Hippocampal formation (tissue), 2 donors: ENCODE results near the gene DISP2.

Experiments used
- DNase-seq, 2 donors: peaks; one replicate each; lab custom pipeline; 2025; lab: John Stamatoyannopoulos, UW

DISP2 gene

DNA sequence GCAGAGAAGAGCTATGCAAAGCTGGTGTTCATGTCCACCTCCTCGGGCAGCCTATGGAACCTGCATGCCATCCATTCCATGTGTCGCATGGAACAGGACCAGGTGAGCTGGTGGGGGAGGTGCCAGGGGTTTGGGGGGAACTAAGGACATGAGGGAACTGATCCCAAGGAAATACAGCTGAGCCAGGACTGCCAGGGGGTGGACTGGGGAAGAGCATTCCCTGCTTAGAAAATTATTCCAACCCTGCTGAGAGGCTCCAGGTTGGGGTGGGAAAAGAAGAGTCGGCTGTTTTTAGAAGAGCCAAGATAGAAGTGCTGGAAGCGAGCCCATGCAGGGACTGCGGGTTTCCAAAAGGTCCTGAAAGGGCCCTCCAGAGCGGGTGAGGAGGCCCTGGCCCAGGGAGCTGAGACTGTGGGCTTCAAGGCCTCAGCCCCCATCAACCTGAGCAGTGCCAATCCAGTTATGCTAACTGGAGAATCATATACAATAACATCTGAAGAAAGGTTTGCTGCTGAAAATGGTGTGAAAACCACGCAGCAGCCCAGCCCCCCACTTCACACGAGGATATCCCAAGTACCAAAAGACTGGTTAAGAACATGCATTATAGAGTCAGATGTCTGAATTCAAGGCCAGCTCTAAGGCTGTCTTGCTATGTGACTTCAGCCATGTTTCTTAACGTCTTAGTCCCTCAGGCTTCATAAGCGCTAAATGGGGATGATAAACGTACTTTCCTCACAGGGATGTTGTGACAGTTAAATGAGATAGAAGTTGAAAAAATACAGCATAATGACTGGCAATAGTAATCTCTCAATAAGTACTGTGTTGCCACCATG lies 7.8 kb downstream of the DISP2 start:
- DNase-seq: no peak

DNA sequence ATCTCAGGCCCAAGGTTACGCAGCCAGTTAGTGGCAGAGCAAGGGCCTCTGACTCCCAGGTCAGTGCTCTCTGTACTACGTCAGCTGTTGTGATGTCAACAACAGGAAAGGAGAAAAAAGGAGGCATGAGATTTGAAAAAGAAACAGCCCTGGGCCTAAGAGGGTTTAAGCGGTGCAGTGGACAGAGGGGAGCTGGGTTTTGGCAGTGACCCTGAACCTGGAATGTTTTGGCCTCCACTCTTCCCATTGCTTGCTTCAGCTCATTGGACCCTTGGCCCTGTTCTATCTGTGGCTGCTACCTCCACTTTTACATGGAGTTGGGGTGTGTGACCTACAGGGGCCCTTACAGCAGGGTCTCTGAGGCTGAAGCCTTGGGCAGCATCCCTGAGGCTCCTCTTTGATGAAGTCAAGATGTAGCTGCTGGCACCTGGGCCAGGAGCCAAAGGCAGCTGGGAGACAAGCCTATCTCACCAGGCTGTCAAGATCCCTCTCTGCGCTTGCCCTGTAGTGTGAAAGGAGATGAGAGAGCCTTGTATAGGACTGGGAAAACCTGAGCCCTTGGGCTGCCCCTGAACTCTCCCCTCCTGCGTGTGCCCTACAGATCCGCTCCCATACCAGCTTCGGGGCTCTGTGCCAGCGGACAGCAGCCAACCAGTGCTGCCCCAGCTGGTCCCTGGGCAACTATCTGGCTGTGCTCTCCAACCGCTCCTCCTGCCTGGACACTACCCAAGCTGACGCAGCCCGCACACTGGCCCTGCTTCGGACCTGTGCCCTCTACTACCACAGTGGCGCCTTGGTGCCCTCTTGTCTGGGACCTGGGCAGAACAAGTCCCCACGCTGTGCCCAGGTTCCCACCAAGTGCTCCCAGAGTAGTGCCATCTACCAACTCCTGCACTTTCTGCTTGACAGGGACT lies 8.7 kb downstream of the DISP2 start:
- peak; percentile 54 to 77 for DNase-seq

DNA sequence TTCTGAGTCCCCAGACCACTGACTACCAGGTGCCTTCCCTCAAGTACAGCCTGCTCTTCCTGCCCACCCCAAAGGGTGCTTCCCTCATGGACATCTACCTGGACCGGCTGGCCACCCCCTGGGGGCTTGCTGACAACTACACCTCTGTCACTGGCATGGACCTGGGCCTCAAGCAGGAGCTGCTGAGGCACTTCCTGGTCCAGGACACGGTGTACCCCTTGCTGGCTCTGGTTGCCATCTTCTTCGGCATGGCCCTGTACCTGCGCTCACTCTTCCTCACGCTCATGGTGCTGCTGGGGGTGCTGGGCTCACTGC lies 9.3 kb downstream of the DISP2 start:
- no peak for DNase-seq

DNA sequence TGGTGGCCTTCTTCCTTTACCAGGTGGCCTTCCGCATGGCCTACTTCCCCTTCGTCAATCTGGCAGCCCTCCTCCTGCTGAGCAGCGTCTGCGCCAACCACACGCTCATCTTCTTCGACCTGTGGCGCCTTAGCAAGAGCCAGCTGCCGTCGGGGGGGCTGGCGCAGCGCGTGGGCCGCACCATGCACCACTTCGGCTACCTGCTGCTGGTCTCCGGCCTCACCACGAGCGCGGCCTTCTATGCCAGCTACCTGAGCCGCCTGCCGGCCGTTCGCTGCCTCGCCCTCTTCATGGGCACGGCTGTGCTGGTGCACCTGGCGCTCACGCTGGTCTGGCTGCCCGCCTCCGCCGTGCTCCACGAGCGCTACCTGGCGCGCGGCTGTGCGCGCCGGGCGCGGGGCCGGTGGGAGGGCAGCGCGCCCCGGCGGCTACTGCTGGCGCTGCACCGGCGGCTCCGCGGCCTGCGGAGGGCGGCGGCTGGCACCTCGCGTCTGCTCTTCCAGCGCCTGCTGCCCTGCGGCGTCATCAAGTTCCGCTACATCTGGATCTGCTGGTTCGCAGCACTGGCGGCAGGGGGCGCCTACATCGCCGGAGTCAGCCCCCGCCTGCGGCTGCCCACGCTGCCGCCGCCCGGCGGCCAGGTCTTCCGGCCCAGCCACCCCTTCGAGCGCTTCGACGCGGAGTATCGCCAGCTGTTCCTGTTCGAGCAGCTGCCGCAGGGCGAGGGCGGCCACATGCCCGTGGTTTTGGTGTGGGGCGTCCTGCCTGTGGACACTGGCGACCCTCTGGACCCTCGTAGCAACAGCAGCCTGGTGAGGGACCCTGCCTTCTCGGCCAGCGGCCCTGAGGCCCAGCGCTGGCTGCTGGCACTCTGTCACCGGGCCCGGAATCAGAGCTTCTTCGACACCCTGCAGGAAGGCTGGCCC lies 9.9 kb downstream of the DISP2 start:
- DNase-seq: peak; percentile 62

DNA sequence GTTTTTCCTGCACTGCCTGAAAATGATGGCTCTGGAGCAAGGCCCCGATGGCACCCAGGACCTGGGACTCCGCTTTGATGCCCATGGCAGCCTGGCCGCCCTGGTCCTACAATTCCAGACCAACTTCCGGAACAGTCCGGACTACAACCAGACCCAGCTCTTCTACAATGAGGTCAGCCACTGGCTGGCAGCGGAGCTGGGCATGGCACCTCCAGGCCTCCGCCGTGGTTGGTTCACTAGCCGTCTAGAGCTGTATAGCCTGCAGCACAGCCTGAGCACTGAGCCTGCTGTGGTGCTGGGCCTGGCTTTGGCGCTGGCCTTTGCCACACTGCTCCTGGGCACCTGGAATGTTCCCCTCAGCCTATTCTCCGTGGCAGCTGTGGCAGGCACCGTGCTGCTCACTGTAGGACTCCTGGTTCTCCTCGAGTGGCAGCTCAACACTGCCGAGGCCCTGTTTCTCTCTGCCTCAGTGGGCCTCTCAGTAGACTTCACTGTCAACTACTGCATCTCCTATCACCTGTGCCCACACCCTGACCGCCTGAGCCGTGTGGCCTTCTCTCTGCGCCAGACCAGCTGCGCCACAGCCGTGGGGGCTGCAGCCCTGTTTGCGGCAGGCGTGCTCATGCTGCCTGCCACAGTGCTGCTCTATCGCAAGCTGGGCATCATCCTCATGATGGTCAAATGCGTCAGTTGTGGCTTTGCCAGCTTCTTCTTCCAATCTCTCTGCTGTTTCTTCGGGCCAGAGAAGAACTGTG lies 10.9 kb downstream of the DISP2 start:
- DNase-seq: no peak

DNA sequence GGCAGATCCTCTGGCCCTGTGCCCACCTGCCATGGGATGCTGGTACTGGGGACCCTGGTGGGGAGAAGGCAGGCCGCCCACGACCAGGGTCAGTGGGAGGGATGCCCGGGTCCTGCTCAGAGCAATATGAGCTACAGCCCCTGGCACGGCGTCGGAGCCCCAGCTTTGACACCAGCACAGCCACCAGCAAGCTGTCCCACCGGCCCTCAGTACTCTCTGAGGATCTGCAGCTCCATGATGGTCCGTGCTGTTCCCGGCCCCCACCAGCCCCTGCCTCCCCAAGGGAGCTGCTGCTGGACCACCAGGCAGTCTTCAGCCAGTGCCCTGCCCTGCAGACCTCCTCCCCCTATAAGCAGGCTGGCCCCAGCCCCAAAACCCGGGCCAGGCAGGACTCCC lies 11.5 kb downstream of the DISP2 start:
- no peak for DNase-seq

DNA sequence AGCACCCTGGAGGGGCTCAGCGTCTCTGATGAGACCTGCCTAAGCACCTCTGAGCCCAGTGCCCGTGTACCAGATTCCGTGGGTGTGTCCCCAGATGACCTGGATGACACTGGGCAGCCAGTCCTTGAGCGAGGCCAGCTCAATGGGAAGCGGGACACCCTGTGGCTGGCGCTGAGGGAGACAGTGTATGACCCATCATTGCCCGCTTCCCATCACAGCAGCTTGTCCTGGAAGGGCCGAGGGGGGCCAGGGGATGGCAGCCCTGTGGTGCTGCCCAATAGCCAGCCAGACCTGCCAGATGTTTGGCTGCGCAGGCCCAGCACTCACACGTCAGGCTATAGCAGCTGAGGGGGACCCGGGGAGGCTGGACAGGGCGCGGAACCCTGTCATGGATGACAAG lies 12.0 kb downstream of the DISP2 start:
- no peak for DNase-seq

DNA sequence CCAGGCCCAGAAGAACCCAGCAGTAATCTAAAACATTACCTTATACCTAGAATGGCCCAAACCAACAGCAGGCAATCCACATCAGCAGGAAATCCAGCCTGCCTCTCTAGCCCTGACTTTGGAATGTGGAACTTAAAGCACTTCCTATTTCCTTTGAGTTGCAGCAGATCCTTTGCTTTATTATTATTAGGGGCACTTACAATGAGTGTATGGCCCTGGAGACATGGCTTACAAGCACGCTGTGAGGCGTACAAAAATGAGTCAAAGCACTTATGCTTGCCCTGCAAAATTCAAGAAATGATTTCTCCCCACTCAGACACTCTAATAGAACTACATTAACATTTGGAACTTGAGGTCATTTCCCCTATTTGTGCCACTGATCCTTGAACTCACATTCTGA lies 15.0 kb downstream of the DISP2 start:
- DNase-seq: no peak

DNA sequence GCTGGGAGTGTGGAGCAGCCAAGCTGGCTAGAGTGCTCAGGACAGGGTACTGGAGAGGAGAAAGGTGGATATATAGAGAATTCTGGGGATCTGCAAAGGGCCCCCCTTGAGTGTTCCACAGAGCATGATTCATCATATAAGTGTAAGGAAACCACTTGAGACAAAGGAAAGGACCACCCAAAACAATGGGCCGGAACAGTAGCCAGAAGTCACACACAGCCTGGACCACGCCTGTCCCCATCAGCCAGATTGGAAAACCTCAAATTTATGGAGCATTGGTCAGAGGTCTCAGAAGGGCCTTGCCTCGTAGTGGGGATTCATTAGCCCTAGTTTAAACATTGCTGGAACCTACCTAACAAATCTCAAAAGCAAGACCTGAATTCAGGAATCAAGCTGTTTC lies 19.6 kb downstream of the DISP2 start:
- no peak for DNase-seq

DNA sequence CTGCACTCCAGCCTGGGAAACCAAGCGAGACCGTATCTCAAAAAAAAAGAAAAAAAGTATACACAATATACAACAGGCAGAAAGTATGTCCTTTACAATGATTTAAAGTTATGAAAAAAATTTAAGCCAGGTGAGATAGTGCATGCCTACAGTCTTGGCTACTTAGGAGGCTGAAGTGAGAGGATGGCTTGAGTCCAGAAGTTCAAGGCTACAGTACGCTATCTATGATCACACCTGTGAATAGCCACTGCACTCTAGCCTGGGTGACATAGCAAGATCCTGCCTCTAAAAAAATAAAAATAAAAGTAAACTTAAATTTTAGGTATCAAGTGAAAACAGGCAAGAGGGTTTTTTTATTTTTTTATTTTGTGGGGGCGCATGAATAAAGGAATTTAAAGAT lies 21.4 kb downstream of the DISP2 start:
- DNase-seq: no peak

DNA sequence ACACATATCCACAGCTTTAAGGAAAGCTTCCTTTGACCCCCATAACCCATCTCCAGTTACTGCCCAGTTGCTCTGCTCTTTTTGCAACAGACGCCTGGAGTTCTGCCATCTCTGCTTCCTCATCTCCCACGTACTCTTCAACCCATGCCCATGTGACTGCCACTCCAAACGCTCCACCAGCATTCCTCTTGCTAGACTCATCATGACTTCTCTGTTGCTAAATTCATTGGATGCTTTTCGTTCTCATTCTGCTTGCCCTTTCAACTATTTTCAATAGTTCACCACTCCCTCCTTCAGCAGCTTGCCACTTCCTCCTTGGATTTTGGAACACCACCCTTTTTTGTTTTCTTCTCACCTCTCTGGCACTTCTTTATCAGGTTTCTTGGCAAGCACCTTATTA lies 21.8 kb downstream of the DISP2 start:
- DNase-seq: no peak

DNA sequence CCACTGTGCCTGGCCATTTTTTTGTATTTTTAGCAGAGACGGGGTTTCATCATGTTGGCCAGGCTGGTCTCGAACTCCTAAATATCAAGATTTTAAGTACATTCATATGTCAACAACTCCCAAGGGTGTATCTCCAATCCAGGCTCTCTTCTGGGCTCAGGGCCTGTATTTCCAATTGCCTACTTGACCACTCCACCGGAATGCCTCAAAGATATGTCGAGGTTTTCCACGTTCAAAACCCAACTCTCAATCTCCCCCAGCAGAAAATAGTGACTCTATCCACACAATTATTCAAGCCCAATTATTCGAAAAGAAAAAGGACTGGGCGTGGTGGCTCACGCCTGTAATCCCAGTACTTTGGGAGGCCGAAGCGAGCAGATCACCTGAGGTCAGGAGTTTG lies 22.6 kb downstream of the DISP2 start:
- no peak for DNase-seq

DNA sequence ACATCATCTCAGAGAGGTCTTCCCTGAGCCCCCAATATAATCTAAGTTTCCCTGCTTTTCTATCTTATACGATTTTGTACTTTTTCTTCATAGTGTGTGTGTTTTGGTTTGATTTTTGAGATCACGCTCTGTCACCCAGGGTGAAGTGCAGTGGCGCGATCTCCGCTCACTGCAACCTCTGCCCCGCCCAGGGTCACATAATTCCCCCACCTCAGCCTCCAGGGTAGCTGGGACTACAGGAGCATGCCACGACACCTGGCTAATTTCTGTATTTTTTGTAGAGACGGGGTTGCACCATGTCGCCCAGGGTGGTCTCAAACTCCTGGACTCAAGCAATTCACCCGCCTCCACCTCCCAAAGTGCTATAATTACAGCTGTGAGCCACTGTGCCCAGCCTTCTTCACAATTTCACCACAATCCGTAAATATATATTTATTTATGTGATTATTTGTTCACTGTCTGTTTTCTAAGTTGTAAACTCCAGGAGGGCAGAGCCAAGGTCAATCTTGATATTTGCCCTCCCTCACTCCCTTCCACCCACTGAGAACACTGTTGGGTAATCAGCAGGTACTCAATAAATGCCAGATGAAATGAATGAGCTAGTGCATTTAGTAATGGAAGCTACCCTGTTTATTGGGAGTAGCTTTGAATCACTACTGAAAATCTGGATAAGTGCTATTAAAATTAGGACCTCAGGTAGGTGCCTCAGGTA lies 24.0 kb downstream of the DISP2 start:
- DNase-seq: no peak

DNA sequence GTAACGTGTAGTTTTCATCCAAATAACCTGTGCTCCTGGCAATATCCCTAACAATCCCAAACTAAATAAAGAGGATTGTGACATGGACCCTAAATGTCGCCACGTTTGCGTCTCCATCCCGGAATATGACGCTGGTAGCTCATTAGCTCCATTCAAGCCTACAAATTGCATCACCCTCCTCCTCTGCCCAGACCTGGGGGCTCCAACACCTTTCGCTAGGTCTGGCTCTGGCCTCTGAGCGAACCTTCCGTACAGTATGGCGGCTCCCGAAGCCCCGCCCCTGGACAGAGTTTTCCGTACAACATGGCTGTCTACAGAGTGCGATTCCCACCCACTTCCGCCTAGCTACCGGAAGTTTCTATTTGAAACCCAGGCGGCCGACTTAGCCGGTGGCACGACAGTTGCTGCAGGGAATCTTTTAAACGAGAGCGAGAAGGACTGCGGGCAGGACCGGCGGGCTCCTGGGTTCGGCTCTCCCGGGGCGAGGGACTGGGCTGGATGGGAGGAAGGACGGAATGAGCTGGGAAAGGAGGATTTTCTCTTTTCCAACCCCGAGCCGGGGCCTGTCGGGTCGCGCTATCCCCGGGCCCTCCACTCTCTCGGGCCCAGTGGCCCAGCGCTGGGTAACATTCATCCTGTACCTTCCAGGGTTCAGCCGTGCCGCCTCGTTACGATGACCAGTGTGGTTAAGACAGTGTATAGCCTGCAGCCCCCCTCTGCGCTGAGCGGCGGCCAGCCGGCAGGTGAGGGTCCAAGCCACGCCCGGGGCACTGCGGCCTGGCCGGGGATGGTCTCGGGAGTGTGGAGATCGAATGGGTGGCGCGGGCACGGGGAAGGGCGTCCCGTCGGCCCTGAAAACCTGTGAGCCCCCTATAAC lies 24.8 kb downstream of the DISP2 start, which contains the start of gene KNSTRN:
KNSTRN (plus strand) TSS at position 142 of the 877 bp plus-strand sequence; CDS start at position 257, 115 bp downstream.
- peak; percentile 80 to 89 for DNase-seq

DNA sequence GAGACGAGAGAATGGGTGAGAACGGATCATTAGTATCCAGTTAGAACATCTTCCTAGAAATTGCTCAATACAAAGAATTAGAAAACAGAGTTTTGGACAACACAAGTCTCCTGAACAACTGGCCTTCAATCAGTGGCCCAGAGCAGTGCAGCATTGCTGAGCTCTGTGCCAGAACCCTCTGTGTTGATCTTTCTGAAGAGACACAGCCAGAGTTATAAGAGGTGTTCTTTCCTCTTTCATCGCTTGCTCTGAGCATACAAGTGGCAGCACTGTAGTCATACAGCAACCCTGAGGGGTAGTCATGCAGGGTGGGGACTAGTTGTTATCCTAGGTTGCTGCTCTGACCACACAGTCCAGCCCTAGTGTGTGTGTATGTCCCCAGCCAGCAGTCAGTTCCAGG lies 28.5 kb downstream of the DISP2 start:
- DNase-seq: no peak

DNA sequence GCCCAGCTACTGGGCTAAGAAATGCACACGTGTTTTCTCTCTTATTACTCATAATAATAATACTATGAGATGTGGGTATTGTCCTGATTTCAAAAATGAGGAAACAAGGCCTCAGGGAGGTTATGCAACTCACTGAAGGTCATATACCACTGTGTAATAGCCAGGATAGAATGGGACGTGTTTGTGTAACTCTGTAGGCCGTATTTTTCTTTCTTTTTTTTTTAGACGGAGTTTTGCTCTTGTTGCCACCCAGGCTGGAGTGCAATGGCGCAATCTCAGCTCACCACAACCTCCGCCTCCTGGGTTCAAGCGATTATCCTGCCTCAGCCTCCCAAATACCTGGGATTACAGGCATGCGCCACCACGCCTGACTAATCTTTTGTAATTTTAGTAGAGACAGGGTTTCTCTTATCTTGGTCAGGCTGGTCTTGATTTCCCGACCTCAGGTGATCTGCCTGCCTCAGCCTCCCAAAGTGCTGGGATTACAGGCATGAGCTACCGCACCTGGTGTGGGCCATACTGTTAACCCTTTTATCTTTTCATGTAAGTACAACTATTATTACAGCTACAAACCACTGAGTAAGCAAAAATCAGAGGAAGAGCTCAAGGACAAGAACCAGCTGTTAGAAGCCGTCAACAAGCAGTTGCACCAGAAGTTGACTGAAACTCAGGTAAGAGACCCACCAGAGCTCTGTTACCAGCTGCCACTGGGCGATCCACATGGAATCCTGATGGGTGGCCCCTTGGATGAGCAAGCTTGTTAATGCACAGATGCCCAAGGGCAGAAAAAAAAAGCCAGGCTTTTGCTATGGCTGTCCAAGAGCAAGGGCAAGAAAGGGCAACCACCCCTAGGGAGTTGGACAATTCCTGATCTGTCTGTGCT lies 31.2 kb downstream of the DISP2 start:
- DNase-seq: no peak

DNA sequence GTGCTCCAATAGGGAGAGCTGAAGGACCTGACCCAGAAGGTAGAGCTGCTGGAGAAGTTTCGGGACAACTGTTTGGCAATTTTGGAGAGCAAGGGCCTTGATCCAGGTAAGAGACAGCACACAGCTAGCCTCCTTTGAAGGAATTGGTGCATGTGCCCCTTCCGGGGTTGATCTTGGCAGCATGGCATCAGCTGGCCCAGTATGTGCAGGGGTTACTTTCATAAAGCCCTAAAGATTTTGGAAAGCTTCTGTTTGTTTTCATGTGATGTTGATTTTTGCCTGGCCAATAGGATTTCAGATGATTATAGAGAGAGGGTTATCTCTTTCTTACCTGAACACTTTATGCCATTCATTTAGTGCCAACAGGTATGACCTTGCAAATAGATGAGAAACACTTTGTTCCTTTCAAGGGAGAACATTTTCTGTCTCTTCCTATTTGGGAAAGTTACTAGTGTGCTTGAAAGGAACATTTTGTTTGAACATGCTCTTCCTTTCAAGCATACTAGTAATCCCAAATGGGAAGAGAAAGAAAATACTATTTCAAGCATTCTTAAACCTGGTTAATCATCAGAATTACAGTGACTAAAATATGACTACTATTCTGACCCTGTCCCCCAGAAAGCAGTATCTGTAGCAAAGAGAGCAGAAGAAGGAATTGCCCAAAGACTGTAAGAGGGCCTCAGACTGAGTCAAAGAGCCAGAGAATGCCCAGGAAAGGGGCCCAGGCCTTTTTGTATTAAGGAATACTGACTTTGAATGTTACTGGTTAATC lies 32.0 kb downstream of the DISP2 start:
- no peak for DNase-seq
